ENCODE results near the gene ZNF568.

The ZNF568 gene

GRCh38 chr19:36999313-36999712, 83.2 kb downstream of the ZNF568 start:
- DNase-seq (ENCODE audit: low read depth): no peak

GRCh38 chr19:37007587-37008220, 91.6 kb downstream of the ZNF568 start:
- DNase-seq (ENCODE audit: low read depth): no peak

- no peak for DNase-seq (ENCODE audit: low read depth)
Measured at GRCh38 chr19:37009871-37010270, 93.7 kb downstream of the ZNF568 start.

DNA sequence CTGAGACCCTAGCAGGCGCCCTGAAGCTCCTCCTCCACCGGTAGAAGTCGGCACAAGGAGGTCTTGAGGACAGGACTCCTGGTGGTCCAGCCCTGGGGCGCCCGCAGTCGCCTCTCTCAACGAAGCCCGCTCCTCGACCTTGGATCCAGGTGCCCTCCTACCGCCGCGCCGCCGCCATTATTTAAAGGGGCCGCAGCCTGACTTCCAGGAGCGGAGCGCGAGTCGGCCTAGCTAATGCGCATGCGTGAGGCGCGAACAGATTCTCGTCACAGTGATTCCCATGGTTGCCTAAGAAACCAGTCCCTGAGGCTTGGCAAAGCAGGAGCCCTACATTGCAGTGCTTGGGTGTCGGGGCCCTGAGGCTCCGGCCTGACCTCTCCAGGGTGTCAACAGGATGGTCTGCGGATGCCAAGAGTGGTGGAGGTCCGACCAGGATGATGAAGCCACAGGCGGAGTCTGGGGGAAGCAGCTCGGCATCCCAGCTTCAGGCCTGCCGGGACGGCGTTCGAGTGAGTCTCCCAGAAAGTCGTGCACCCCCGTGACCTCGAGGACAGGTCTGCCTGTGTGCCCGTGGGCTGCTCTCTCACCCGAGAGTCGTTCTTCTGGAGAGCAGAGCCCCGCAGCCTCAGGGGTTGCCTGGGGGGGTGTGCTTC, 96.1 kb downstream of the ZNF568 start:
- DNase-seq (ENCODE audit: low read depth): no peak

- DNase-seq (ENCODE audit: low read depth): no peak
Measured at GRCh38 chr19:37014456-37014855, 98.3 kb downstream of the ZNF568 start.

DNA sequence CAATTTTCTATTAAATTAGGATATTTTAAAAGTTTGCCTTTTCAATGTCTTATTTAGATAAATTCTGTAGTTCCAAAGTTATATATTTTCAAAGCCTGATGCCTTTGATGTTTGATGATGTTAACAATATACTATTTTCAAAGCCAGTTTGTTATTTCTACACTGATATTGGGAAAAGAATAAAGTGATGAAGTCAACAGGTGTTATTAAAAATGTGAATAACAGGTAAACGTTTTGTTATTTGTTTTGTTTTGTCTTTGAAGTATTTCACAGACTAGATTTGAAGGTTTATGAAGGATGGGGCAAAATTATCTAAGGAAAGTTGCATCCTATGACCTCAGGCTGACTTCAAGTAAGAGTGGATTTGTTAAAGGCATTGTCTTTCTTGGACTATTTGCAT, 129.0 kb downstream of the ZNF568 start:
- DNase-seq (ENCODE audit: low read depth): no peak
